ENCODE measurements around the gene GPR84. TPM values are rescaled to one million over a fixed set of nuclear protein-coding genes. Genes with fewer than 3 reads are reported as not detected.

GPR84 gene
- total RNA-seq, 1 donor from 2014 or later, result not detected

GRCh38 chr12:54374562-54375258 lies 10.4 kb upstream of the GPR84 start:
- DNase-seq (ENCODE audit: low read depth), result peak; percentile 92

GRCh38 chr12:54373649-54374561 lies 9.6 kb upstream of the GPR84 start:
- no peak for DNase-seq (ENCODE audit: low read depth)

DNA sequence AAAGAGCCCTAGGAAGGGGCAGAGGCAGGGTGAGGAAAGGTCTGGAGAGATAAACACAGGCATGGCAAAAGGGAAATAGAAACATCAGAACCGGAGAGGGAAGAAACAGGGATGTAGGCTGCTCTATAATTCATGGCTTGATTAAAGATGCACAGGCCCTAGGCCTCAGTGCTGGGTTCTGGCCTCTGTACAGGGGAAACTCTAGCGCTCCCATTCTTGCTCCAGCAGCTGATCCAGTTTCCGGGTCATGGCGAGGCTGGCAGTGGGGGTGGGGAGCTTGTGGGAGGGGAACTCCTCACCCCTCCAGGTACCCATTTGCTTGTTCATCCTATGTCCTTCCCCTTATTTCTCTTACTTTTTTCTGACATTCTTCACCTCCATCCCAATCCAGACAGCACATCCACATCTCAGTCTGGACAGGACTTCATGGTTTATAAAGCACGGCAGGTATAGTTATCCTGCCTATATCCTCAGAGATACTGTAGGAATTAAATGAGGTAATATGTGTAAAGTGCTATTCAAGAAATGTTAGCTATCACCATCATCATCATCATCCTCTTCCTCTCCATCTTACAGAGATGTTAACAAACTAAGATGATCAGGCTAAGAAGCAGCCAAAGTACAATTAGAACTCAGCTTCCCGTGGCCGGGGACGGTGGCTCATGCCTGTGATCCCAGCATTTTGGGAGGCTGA lies 8.0 kb upstream of the GPR84 start:
- DNase-seq (ENCODE audit: low read depth), result no peak

GRCh38 chr12:54371328-54372112 lies 7.2 kb upstream of the GPR84 start:
- no peak for DNase-seq (ENCODE audit: low read depth)

GRCh38 chr12:54370171-54370730 lies 6.0 kb upstream of the GPR84 start:
- DNase-seq (ENCODE audit: low read depth), result peak; percentile 81

GRCh38 chr12:54369597-54370131 lies 5.4 kb upstream of the GPR84 start:
- no peak for DNase-seq (ENCODE audit: low read depth)

- peak; percentile 92 for DNase-seq (ENCODE audit: low read depth)
These were observed 4.7 kb upstream of the GPR84 start for GRCh38 chr12:54368709-54369596.

- no peak for DNase-seq (ENCODE audit: low read depth)
These were observed 3.9 kb upstream of the GPR84 start for GRCh38 chr12:54368025-54368708.

GRCh38 chr12:54363618-54364017 lies 668 bp downstream of the GPR84 start:
- DNase-seq (ENCODE audit: low read depth), result no peak

GRCh38 chr12:54363047-54363446 lies 1.2 kb downstream of the GPR84 start:
- DNase-seq (ENCODE audit: low read depth), result no peak

GRCh38 chr12:54360717-54361456 lies 3.4 kb downstream of the GPR84 start:
- peak; percentile 82 for DNase-seq (ENCODE audit: low read depth)

- peak; percentile 39 for DNase-seq (ENCODE audit: low read depth)
These were observed 4.4 kb downstream of the GPR84 start for GRCh38 chr12:54359762-54360351.

GRCh38 chr12:54358945-54359761 lies 5.1 kb downstream of the GPR84 start:
- peak; percentile 100 for DNase-seq (ENCODE audit: low read depth)

DNA sequence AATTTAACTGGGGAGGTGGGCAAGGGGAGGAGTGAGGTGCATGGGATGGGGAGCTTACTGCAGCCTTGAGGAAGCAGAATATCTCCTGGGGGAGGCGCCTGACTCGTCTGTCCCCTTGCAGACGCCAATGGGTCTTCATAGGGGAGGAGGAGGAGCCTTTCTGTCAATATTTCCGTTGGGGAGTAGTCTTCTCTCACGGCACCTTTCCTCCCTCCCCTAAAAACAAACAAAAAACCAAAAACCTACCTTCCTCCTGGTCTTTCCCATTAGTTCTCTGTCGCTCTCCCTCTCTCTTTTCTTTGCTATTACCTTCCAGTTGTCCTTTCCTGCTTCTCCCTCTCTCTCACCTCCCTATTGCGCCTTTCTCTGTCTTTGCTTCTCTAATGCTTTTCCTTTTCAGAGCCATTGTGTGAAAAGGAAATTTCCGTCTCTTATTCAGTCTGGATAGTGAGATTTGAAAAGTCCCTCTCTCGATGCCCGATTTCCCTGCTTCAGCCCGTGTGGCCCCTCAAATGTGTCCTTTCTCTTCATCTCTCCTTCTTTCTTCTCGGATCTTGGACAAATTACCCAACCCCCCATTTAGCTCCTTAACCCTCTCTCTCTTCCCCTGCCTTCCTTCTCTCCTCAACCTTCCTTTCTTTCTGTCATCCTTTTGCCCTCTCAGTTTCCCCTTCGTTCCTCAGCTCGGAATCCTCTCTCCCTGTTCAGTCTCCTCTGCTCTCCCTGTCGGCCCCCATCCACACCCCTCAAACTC lies 5.9 kb downstream of the GPR84 start:
- DNase-seq (ENCODE audit: low read depth), result peak; percentile 36

DNA sequence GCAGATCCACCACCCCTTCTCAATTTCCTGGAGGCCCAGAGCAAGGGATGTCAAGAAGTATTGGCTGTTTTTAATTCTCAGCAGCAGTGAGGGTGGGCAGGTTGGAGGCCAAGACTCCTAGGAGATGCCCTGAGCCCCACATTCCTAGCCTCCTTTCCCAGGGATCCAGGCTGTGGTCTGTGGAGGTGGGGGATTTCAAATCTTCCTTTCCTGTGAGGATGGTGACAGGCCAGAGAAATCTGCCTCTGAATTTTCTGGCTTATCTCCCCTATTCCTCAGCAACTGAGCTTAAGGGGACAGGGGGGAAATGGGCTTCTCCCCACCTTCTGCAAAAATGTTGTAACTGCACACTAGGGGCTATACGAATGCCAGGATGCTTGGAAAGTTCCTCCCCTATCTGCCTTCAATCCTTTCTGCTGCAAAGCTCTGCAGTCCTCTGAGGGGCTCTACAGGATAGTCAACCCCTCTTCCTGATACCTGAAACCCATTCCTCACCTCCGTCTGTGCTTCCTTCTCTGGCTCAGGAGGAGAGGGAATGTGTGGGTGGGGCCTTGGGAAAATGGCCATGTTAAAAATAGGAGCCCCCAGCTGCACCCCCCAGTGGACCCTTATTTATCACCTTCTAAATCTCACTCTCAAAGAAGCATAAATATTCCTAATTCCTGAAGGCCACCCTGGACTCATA lies 6.6 kb downstream of the GPR84 start:
- DNase-seq (ENCODE audit: low read depth), result no peak

Measured in myocyte (in vitro differentiated cells).